GM21367 (cell line): ENCODE results near the gene ZBTB26.
"Not testable (repeated sequence)": the region's sequence is repeated elsewhere in the genome, so short reads cannot be mapped to it uniquely, and the experiment has no call there.

Source experiments
- ATAC-seq: cut with Tn5 transposase; IDR thresholded peaks from one replicate; pipeline ENCODE4 v1.9.1; 2021; ENCODE audit not compliant: unreplicated experiment

ZBTB26 gene

DNA sequence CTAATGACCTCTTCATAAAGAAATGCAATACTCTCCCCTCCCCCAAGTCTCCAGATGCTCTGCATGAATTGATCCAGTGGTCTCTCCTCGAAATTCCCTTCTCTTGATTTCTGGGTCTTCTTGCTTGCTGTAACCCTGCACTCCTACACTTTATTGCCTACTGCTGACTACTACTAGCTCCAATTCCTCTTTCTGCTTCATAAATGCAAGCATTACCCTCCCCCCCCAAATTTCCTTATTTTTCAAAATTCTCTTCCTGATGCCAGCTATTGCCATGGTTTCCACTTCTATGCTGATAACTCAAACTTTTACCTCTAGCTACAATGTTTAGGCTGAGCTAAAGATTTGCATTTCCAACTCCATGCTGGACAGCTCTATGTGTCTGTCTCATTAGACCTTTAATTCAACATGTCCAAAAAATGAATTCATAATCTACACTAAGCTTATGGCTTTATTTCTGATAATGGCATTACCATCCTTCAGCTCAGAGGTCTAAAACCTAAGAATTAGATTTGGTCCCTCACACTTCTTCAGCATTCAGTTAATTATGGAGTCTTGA lies 1.4 kb downstream of the ZBTB26 start:
- no peak for ATAC-seq

DNA sequence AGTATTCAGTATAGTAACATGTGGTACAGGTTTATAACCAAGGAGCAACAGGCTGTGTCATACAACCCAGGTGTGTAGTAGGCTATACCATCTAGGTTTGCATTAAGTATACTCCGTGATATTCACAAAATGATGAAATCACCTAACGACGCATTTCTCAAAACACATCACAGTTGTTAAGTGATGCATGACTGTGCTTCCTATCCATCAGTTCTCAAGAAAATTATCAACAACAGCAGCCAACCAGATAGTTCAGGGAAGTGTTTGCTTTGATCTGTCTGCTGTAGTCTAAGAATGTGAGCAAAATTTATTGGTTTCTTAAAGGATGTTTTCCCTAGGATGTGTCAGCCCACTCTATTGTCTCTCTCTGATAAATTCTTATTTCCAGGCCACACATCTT lies 7.4 kb downstream of the ZBTB26 start:
- no peak for ATAC-seq

DNA sequence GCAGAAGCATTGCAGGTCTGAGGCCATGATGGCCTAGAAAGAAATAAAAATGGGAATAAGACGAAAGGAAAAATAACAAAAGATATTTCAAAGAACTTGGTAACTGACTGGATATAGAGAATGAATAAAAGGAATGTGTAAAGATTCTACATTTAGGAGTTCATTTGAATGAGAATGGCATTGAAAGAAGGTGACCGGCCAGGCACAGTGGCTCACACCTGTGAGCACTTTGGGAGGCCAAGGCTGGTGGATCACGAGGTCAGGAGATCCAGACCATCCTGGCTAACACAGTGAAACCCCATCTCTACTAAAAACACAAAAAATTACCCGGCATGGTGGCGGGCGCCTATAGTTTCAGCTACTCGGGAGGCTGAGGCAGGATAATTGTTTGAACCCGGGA lies 8.6 kb downstream of the ZBTB26 start:
- ATAC-seq = no peak

DNA sequence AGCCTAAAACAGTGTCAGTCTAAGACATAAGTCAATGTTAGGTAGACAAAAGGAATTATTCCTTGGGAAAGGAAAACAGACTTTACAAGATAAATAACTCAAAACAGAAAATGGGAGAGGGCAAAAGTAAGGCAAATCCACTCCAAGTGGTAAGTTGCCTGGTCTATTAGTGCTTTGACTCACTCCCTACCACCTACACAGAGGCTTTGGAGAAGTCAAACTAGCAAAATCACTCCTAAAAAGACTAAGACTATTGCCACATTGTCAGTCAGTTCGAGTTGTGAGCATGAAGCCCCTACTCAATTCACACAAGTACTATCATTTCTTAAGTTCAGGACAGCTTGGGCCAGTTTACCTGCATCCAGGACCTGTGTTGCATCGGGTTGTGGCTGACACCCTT lies 13.0 kb downstream of the ZBTB26 start:
- no peak for ATAC-seq

DNA sequence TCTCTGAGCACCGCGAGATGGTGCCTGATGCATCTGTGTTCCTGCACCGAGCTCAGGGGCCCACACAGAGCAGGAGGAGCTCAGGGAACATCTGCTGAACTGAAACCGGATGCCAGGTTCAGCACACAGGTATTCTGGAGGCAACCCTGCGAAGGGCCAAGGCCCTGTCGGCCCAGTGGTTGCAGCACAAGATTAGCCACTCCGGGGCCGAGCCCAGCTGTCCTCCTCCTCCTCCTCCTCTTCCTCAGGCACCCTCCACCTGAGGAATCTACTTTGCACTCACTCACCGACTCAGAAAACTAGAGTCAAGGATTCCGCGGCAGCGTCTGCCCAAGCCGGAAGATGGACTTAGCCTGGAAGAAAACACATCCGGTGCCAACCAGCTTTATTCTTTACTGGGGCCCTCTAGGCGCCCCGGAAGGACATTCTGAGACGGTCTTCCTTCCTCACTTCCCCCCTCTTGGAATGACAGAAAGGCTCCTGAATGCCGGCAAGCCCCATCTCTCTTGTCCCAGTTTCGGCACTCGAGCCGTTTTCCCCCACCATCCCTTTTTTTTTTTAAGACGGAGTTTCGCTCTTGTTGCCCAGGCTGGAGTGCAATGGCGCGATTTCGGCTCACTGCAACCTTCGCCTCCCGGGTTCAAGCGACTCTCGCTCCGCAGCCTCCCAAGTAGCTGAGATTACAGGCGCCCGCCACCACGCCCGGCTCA lies 18.2 kb downstream of the ZBTB26 start, which contains the start of gene ZBTB6:
TSS of gene ZBTB6 (minus strand) at position 360 of the 710 bp plus-strand sequence. CDS start 1,251 bp downstream, outside the sequence.
- ATAC-seq = peak; percentile 95

DNA sequence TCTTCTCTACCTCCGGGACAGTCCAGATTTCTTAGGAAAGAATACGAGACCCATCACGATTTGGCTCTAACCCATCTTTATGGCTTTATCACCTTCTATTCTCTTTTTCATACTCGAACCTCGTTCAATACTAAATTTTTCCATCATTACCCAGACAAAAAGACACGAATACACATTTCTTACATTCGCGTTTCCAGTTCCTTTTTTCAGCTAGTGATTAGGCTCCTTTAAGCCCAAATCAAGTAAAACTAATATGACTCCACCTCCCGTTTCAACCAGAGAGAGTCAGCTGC lies 18.7 kb downstream of the ZBTB26 start:
- ATAC-seq = no peak

DNA sequence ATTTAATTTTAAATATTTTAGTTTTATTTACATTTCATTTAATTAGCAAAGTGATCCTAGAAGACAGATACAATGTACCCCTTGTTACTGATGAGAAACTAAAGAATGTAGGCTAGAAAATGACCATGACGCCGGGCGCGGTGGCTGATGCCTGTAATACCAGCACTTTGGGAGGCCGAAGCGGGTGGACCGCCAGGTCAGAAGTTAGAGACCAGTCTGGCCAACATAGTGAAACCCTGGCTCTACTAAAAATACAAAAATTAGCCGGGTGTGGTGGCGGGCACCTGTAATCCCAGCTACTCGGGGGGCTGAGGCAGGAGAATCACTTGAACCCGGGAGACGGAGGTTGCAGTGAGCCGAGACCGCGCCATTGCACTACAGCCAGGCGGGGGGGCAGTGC lies 25.2 kb downstream of the ZBTB26 start:
- ATAC-seq = not testable (repeated sequence)

DNA sequence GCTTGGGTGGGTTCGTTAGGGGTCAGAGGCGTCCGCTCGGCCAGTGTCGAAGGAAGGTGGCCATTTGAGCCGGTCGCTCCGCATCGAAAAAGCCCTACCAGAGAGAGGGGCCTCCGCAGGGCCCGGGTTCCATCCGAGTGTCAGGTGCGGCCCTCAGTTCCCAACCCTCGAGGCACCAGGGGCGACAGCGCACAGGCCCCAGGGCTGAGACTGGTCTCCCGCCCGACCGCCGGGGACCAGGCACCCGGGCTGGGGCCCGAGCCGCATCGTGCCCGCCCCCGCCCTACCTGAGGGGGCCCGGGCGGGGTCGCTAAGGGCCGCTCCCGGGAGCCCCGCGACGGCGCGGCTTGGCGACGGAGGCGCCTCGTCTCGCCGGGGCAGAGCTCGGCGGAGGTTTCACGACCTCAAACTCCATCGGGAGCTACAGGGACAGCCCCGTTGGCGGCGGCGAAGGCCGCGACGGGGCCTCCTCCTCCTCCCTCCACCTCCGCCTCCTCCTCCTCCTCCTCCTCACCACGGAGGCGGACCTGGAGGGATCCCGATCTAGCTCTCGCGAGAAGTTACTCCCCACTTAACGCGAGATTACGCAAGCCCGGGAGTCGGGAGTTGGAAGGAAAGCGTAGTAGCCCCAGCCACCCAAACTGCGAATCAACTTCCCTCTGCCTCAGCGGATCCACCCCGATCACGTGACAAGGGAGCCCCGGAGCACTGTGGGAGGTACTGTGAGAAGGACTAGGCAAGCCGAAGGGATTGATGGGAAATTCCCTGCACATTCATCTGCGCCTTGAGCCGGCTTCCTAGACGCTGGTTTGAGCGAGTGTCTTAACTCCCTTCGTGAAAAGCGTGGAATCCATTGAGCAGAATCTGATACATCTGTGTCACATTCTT lies 26.2 kb downstream of the ZBTB26 start, which contains the start of gene RC3H2:
TSS of gene RC3H2 (minus strand) at position 537 of the 888 bp plus-strand sequence. CDS start 7,850 bp downstream, outside the sequence.
- ATAC-seq = peak; percentile 66

DNA sequence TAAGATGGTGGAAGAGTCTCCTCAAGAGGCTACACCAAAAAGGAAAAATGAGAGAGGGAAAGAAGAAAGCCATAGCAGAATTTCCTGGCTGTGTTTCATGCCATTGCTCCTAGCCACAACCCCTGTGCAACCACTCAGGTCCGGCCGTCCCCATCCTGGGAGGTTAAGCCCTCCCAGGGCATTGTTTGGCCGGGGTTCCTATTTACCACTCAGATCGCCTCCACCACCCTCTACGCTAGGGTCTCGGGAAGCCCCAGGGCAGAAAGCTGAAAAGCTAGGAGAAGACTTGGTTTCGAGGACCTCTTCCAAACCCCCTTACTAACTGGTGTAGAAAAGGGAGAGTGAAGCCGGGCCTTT lies 26.9 kb downstream of the ZBTB26 start:
- ATAC-seq = peak; percentile 26

DNA sequence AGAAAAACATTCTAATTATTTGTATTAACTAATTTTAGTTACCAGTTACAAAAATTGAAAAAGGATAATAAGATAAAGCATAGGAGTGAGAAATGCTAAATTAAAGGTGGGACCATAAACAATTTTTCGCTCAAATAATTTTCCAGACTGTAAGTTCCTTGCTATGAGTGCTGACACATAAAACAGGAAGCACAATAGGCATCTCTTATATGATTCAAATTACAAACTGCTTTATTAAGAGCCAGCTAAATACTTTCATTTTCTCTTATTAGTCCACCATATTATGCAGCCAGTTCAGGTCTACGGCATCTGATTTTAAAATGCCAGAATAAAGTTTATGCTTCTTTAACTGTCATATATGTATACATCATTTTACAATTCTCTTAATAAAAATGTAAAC lies 30.5 kb downstream of the ZBTB26 start:
- ATAC-seq = no peak

DNA sequence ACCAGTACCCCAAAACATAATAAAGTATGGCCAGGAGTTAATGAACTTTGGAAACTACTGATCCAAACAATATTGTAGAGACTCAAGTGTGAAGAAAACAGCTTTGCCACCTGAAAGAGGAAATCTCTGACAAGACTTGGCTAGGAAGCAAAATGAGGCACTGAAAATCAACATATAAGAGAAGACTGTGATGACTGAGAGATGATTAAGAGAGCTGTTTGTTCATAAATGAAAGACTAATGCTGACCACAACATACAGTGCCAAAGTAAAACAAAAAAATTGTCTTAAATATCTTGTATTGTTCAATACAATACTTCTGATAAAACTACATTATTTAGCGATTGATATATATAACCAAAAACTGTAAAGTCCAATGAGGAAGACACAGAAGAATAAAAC lies 33.3 kb downstream of the ZBTB26 start:
- no peak for ATAC-seq

DNA sequence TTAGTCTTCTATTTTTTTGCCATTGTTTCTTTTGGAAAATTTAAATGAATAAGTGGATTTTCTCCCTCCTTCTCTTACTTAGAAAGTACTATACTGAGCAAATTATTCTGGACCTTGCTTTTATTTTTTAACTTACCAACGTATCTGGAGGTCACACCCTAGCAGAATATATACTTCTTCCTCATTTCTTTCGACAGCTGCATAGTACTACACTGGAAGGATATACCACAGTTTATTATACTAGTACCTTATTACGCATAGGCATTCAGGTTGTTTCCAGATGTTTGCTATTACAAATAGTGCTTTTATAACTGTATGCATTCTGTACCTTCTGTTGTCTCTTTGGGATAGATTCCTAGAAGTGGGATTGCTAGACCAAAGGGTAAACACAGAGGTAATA lies 42.8 kb downstream of the ZBTB26 start:
- ATAC-seq = no peak

DNA sequence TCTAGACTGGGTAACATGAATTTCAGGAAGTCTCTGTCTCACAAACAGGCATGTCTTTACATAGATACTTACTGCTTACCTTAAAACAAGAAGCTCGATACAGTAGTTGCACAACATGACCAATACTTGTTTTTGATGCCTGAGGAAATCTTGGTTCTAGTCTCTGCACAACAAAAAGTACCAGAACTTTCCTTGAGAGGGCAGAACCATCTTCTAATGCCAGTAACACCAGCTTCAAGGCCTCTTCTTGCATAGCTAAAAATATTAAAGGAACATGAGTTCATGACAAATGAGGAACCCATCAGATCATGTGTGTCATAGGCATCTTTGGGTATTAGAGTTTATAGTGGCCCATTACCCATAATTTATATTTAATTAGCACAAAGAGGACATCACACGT lies 48.2 kb downstream of the ZBTB26 start:
- ATAC-seq = no peak

DNA sequence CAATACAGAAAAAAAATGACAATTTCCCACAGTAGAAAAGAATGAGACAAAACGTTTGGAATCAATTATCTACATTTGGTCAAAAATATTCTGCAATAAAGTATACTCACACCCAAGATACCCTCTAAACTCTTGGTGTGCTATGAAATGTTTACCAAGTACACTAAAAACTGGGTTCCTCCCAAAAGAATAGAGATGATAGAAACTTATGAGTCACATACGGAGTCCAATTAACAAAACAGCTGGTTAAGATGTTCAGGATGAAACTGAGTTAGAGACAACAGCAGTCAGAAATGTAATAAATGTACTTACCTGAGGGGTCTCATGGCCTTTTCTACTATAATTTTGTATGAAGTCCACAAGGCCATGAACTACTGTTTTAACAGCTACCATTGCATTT lies 51.9 kb downstream of the ZBTB26 start:
- ATAC-seq = no peak

DNA sequence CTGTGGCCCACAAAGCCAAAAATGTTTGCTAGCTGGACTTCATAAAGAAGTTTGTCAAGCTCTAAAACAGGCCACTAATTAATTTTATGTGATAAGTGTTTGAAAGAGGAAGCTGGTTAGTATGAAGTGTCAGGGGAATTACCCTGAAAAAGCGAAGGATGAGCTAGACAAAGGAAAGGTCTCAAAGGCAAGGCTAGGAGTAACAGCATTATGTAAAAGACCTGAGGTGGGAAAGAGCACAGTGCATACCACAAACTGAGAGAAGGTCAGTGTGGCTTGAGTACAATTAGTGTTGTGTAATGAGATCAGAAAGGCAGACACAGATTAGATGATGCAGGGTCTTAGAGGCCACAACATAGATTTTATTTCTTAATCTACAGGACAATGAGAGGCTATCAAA lies 55.8 kb downstream of the ZBTB26 start:
- ATAC-seq = no peak

DNA sequence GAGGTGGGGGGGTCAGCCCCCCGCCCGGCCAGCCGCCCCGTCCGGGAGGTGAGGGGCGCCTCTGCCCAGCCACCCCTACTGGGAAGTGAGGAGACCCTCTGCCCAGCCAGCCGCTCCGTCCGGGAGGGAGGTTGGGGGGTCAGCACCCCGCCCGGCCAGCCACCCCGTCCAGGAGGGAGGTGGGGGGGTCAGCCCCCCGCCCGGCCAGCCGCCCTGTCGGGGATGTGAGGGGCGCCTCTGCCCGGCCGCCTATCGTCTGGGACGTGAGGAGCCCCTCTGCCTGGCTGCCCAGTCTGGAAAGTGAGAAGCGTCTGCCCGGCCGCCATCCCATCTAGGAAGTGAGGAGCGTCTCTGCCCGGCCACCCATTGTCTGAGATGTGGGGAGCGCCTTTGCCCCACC lies 64.0 kb downstream of the ZBTB26 start:
- not testable (repeated sequence) for ATAC-seq

DNA sequence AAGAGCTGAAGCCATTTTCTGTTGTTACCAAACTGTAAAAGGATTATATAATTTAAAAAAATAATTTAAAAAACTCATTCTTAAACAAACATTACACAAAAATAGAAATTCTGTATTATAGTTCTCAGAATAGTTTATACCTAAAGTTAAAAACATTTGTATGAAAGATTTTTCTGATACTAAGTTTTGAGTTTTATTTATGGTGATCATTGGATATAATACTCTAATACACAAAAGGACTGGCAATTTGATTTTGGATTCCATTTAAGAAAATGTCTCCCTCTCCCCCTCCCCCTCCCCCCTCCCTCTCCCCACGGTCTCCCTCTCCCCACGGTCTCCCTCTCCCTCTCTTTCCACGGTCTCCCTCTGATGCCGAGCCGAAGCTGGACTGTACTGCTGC lies 65.2 kb downstream of the ZBTB26 start:
- ATAC-seq = no peak
